Glutamatergic neuron (in vitro differentiated cells): Measurements from ENCODE around the gene HINT3. TPM values are rescaled to one million over a fixed set of nuclear protein-coding genes. Genes with fewer than 3 reads are reported as not detected.

Source experiments
- DNase-seq: peaks from one replicate; pipeline ENCODE4 v3.0.0; 2022
- H3K27ac Mint-ChIP-seq: one replicate; pipeline ENCODE4 v1.8.0; 2020; ENCODE audit warnings: mild to moderate bottlenecking, mixed read lengths, inconsistent platforms; ENCODE audit not compliant: unreplicated experiment
- H3K27me3 Mint-ChIP-seq: one replicate; pipeline ENCODE4 v1.8.0; 2020; ENCODE audit warnings: mild to moderate bottlenecking, moderate library complexity, mixed read lengths, inconsistent platforms; ENCODE audit not compliant: unreplicated experiment
- H3K36me3 Mint-ChIP-seq: one replicate; pipeline ENCODE4 v1.8.0; 2020; ENCODE audit warnings: mild to moderate bottlenecking, mixed read lengths, inconsistent platforms; ENCODE audit not compliant: unreplicated experiment
- H3K4me1 Mint-ChIP-seq: one replicate; pipeline ENCODE4 v1.8.0; 2020; ENCODE audit warnings: mild to moderate bottlenecking, low read depth, mixed read lengths, inconsistent platforms; ENCODE audit not compliant: unreplicated experiment
- H3K4me3 Mint-ChIP-seq: one replicate; pipeline ENCODE4 v1.8.0; 2020; ENCODE audit warnings: mild to moderate bottlenecking, mixed read lengths, inconsistent platforms; ENCODE audit not compliant: unreplicated experiment
- H3K9me3 Mint-ChIP-seq: one replicate; pipeline ENCODE4 v1.8.0; 2020; ENCODE audit warnings: mild to moderate bottlenecking, moderate library complexity, mixed read lengths, inconsistent platforms; ENCODE audit not compliant: unreplicated experiment
- total RNA-seq: library from RNA; stranded (reverse); fragmentation: NEBNext Ultra II Directional; extraction: Animal tissue kit (Norgen Biotek cat#: 25700); gene quantifications from one replicate; pipeline ENCODE4 v1.2.1, GENCODE V29; 2021; ENCODE audit not compliant: unreplicated experiment
- TF ChIP-seq, protein P1 (sequence below): fragments of 200-600 bp; sonication (generic); IDR thresholded peaks from one replicate; pipeline ENCODE4 v1.5.0; 2021; ENCODE audit not compliant: partially characterized antibody, unreplicated experiment

The HINT3 gene
- total RNA-seq, 1 donor from 2014 or later, result 18.2 TPM

DNA sequence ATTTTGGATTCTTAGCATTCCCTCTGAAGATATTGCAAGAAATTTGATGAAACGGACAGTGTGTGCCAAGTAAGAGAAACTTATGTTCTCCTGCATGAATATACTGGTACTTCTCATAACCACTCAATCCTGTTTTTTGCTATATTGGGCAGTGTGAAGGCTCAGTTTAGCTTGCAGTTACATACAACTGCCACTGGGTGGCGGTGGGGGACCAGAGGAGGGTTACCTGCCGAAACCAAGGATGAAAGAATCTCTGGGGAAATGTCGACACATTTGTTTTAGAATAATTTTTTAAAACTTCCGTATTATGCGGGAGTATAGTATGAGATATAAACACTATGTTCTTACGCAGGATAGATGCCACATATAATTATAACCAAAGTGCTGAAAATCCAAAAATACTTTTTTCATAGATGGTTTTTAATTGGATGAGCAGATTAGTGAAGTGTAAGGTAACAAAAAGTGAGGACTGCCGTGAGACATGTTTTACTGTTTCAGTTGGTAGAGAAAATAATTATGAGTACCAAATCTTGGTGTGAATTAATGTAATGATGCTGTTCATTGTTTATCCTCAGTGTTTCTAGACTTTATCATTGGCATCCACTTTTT, 39.5 kb downstream of the HINT3 start:
- H3K4me3 Mint-ChIP-seq, result no peak overlapping the region
- H3K9me3 Mint-ChIP-seq, result peaks cover 5% of the 10 kb centered on the region
- H3K27me3 Mint-ChIP-seq, result no peaks in the 10 kb centered on the region
- peak; percentile 69 for DNase-seq
- peaks cover 10% of the 10 kb centered on the region for H3K4me1 Mint-ChIP-seq
- H3K36me3 Mint-ChIP-seq, result no peaks in the 10 kb centered on the region
- no peak overlapping the region for H3K27ac Mint-ChIP-seq
- TF ChIP-seq, protein P1, sequence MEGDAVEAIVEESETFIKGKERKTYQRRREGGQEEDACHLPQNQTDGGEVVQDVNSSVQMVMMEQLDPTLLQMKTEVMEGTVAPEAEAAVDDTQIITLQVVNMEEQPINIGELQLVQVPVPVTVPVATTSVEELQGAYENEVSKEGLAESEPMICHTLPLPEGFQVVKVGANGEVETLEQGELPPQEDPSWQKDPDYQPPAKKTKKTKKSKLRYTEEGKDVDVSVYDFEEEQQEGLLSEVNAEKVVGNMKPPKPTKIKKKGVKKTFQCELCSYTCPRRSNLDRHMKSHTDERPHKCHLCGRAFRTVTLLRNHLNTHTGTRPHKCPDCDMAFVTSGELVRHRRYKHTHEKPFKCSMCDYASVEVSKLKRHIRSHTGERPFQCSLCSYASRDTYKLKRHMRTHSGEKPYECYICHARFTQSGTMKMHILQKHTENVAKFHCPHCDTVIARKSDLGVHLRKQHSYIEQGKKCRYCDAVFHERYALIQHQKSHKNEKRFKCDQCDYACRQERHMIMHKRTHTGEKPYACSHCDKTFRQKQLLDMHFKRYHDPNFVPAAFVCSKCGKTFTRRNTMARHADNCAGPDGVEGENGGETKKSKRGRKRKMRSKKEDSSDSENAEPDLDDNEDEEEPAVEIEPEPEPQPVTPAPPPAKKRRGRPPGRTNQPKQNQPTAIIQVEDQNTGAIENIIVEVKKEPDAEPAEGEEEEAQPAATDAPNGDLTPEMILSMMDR, result peak; percentile 97

DNA sequence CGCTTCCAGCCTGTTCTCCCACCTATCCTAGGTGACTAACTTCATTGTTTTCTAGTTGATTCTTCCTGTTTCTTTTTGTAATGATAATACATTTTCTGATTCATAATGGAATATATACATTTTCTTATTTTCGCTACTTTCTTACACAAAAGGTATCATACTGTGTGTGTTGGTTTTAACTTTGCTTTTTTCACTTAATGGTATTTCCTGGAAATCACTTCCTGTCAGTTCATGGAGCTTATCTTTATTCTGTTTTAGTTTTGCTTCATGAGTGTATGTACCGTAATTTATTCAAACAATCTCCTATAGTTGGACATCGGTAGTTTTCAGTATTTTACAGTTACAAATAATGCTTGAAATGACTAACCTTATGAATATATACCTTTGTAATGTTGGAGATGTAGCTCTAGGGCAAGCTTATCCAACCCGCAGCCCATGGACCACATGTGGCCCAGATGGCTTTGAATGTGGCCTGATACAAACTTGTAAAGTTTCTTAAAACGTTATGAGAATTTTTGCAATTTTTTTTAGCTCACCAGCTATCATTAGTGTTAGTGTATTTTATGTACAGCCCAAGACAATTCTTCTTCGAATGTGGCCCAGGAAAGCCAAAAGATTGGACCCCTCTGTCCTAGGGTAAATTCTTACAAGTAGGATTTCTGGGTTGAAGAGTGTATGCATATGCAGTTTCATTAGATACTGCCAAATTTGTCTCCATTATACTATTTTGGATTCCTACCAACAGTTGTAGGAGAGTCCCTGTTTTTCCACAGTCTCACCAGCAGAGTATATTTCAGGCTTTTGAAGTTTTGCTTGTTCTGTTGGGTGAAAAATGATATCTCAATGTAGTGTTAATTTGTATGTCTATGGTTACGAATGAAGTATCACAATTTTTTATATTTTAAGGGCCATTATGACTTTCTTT, 46.4 kb downstream of the HINT3 start:
- Mint-ChIP-seq H3K4me1 (no peaks in the 10 kb centered on the region), H3K9me3 (no peaks in the 10 kb centered on the region), H3K27ac (no peak overlapping the region), H3K27me3 (no peaks in the 10 kb centered on the region), H3K36me3 (no peaks in the 10 kb centered on the region), H3K4me3 (no peak overlapping the region)
- no peak for DNase-seq
- TF ChIP-seq, protein P1, result no peak

DNA sequence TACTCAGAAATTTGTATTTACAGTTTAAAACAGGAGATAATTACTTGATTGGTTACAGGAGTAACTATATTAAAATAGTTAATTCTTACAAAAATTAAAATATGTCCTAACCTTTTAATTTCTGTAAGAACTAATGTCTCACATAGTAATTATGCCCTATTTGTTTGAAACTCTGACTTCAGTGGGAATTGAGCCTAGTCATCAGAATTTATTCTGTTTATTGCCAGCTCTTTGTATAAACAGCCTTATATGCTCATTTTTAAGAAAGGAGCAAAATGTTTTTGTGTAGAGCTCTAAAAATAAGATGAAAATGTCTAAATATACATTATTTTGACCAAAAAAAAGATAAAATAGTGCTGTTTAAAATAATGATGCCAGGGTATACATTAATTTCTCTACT, 51.2 kb downstream of the HINT3 start:
- Mint-ChIP-seq H3K27ac (no peak overlapping the region), H3K4me3 (no peak overlapping the region), H3K27me3 (no peaks in the 10 kb centered on the region), H3K4me1 (no peaks in the 10 kb centered on the region), H3K9me3 (peaks cover 2% of the 10 kb centered on the region), H3K36me3 (no peaks in the 10 kb centered on the region)
- TF ChIP-seq, protein P1, result no peak
- DNase-seq, result no peak

DNA sequence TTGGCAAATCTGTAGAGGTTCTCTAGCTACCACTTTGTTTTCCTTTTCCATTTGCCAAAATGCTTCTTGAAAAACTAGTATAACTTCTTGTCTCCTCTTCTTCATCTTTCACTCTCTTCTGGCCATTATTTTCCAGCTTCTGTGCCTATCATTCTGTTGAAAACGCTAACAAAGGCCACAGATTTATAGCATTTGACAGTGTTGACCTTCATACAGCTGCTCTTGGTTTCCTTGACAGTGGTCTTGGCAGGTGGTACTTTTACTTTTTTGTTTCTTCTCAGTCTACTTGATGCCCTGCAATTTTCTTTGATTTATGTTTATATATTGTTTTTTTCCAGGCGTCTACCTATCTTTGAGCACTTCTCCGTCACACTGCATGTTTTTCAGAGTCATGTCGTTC, 53.5 kb downstream of the HINT3 start:
- TF ChIP-seq, protein P1, result no peak
- DNase-seq, result no peak
- H3K36me3 Mint-ChIP-seq, result no peaks in the 10 kb centered on the region
- H3K27ac Mint-ChIP-seq, result no peak overlapping the region
- H3K4me3 Mint-ChIP-seq, result no peak overlapping the region
- no peaks in the 10 kb centered on the region for H3K27me3 Mint-ChIP-seq
- no peaks in the 10 kb centered on the region for H3K4me1 Mint-ChIP-seq
- peaks cover 2% of the 10 kb centered on the region for H3K9me3 Mint-ChIP-seq

DNA sequence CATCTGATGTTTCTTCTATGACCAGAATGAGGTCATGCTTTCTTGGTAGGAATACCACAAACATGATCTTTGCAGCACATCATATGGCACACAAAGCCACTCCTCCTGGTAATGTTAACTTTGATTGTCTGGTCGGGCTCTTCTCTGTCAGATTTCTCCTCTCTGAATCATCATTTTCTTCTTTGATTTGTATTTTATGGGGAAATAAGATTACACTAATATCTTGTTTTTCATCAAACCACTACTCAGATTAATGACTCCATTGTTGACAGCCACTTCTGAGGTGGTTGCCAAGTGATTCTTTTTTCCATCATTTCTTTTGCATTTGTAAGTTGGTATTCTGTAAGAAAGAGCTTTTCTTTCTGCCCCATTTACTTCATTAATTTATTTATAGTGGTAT, 59.3 kb downstream of the HINT3 start:
- H3K4me1 Mint-ChIP-seq, result no peaks in the 10 kb centered on the region
- H3K36me3 Mint-ChIP-seq, result no peaks in the 10 kb centered on the region
- no peak for DNase-seq
- TF ChIP-seq, protein P1, result no peak
- H3K4me3 Mint-ChIP-seq, result no peak overlapping the region
- no peak overlapping the region for H3K27ac Mint-ChIP-seq
- peaks cover 2% of the 10 kb centered on the region for H3K9me3 Mint-ChIP-seq
- no peaks in the 10 kb centered on the region for H3K27me3 Mint-ChIP-seq
